Brain microvascular endothelial cell (primary cell): Measurements from ENCODE around the gene GRIK1.

ENCODE experiments used
- DNase-seq: peaks from one replicate; pipeline ENCODE4 v3.0.0-alpha.2; 2020
- H3K27ac ChIP-seq: fragments of 250-450 bp; sonication (Bioruptor Pico); 2 replicates; pipeline ENCODE4 v1.5.1; 2020; ENCODE audit warnings: mild to moderate bottlenecking, moderate library complexity
- H3K27me3 ChIP-seq: fragments of 250-450 bp; sonication (Bioruptor Pico); replicated peaks from 2 replicates; pipeline ENCODE4 v1.5.1; 2020; ENCODE audit warnings: mild to moderate bottlenecking
- H3K36me3 ChIP-seq: fragments of 250-450 bp; sonication (Bioruptor Pico); replicated peaks from 2 replicates; pipeline ENCODE4 v1.5.1; 2020; ENCODE audit warnings: mild to moderate bottlenecking
- H3K4me3 ChIP-seq: 2 replicates; pipeline ENCODE4 v1.5.1; 2011; ENCODE audit warnings: low read depth, mild to moderate bottlenecking, control low read depth, low read length, moderate library complexity
- CTCF ChIP-seq: IDR thresholded peaks from 2 replicates; pipeline ENCODE4 v1.5.1; 2011; ENCODE audit warnings: low read depth, mild to moderate bottlenecking, moderate library complexity, low read length, control low read depth, inconsistent platforms; ENCODE audit errors: missing control alignments
- in situ Hi-C: cut with HindIII; loops from 2 replicates; pipeline ENCODE4 v1.10.0; 2017; ENCODE audit warnings: low sequenced_read_pairs, low pct_ligation_motif_present

Gene GRIK1

DNA sequence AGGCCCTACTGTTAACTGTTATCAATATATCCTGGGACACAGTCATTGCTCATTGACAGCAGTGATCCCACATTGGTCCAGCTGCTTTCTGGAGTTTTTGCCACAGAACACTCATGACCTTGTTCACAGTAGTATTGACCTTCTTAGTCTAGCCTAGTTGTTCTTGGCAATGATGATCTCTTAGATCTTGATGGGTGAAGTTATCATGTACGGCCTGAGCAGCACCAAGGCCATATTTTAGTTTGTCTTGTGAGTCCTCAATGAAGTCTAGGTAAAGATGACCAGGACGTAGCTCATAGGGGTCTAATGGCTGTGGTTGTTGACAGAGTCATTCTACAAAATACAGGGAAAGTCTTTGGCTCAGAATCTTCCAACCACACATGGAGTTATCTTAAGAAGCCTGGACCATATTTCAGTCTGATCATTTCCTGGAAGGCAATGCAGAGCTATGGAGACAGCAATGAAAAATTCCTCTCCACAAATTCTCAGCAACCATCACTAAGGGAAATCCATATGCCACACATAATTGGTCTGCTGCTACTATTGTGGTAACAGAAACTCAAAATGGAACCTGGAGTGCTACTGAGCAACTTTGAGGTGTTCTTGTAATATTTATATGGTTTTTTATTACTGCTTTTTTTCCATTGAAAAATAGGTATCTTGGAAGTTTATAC lies 279.6 kb downstream of the GRIK1 start:
- H3K36me3 ChIP-seq = no peaks in the 10 kb centered on the region
- H3K27me3 ChIP-seq = no peaks in the 10 kb centered on the region
- in situ Hi-C loops = no loop called here
- TF ChIP-seq CTCF = no peak
- H3K4me3 ChIP-seq = no peak overlapping the region
- no peak for DNase-seq
- no peak overlapping the region for H3K27ac ChIP-seq

DNA sequence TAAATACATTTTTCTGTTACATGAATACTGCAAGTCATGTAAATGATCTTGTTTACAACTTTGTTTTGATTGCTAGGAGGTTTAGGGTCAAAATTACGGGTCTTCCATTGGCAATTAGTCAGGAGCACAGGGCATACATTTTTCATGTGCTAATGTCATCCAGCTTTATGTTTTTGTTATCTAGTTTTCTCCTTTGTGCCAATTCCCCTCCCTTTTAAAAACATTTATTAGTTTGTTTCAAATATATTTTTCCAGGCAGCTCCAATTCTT lies 280.9 kb downstream of the GRIK1 start:
- no peak for DNase-seq
- Histone ChIP-seq H3K27ac (no peak overlapping the region), H3K4me3 (no peak overlapping the region), H3K27me3 (no peaks in the 10 kb centered on the region), H3K36me3 (no peaks in the 10 kb centered on the region)
- no peak for TF ChIP-seq CTCF
- in situ Hi-C loops = no loop called here

DNA sequence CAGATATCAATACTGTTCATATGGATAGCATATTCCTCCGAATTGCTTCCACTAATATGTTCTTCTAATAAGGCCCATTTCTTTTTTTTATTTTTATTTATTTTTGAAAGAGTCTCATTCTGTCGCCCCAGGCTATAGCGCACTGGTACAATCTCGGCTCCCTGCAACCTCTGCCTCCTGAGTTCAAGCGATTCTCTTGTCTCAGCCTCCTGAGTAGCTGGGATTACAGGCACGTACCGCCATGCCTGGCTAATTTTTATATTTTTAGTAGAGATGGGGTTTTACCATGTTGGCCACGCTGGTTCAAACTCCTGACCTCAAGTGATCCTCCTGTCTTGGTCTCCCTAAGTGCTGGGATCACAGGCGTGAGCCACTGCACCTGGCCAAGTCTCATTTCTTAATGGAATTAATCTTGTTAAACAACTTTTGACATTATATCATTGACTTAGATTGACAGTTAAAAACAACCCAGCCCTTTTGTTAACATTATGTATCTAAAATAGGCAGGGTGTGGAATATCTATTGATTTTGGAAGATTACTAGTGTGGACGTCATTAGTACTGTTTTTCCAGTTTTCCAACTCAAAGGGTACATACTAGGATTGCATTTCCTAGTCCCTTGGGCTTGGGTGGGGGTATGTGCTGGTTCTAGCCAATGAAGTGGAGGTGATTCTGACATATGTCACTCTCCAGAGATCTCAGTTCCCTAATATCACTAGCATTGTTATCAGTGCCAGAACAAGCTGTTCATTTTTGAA lies 281.4 kb downstream of the GRIK1 start:
- DNase-seq = no peak
- Histone ChIP-seq H3K27ac (no peak overlapping the region), H3K36me3 (no peaks in the 10 kb centered on the region), H3K4me3 (no peak overlapping the region), H3K27me3 (no peaks in the 10 kb centered on the region)
- in situ Hi-C loops = no loop called here
- no peak for TF ChIP-seq CTCF

DNA sequence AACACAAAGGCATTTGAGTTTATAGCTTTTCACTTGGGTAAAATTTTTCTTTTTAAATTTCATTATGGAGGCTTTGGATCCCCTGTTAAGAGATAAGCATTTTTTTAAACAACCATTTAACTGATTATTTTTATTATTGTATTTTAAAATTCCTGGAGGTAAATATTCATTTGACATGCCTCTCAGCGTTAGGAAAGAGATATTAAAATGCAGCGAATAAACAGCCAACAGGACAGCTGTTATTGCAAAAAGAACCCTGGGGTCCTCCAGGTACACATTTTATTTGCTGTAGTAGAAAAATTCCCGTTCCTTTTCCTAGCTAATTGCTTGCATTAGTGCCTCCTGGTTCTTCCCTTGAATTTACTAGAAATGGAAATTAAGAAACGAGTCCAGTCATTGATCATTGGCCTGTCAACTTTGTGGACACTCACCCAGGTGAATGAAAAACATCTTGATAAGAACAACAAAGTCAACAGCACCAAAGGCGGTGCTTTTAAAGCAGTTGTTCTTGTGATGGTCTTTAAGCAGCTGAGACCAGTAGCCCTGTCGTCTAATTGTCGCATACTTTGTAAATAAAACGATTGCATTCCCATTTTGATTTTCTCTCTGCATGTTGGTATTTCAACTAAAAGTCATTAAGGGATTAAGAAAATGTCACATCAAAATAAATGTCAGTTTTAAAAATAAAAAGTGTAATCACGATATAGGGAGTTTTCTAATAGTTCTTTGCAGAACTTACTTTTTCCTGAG lies 282.4 kb downstream of the GRIK1 start:
- in situ Hi-C loops = no loop called here
- no peaks in the 10 kb centered on the region for H3K27me3 ChIP-seq
- peak overlapping the region; percentile 82 for H3K27ac ChIP-seq
- no peak overlapping the region for H3K4me3 ChIP-seq
- DNase-seq = no peak
- no peaks in the 10 kb centered on the region for H3K36me3 ChIP-seq
- no peak for TF ChIP-seq CTCF

DNA sequence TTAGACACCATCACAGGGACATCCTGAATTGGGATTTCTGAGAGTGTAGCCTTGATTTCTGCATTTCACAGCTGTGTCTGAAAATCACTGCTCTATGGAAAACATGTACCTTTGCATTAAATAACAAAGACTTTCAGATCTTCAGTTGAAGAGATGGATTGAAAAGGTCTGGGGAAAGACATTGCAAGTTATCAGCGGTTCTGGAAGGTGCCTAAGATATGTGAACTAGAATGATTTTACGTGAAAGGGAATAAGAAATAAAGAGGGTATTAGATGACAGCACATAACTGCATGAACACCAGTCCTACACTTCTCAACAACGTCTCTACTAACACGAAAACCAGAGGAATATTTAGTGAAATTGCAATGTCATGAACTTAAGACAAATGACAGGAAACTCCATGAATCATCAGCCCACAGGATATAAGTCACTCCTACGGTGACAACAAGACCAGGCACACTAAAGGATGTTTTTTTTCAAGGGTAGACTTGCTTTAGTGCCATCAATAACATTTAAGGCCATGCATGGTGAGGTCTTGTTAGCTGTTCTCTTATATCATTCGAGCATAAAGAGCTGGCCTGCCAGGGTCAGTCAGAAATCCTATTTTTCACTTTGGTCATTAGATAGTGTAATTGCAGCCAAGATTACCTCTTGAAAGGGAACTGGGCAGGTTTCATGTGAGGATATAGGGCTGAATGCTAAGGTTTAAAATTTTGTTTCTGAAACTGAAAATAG lies 283.1 kb downstream of the GRIK1 start:
- Histone ChIP-seq H3K27ac (peak overlapping the region; percentile 82), H3K27me3 (no peaks in the 10 kb centered on the region), H3K4me3 (no peak overlapping the region), H3K36me3 (no peaks in the 10 kb centered on the region)
- no peak for TF ChIP-seq CTCF
- DNase-seq = peak; percentile 76
- in situ Hi-C loops = no loop called here
